Mononuclear cell (primary cell): ENCODE measurements around the gene CEND1. TPM values are rescaled to one million over a fixed set of nuclear protein-coding genes. Genes with fewer than 3 reads are reported as not detected.

Experiments used
- H3K27me3 ChIP-seq: 2 replicates; pipeline ENCODE4 v1.6.0; 2011; ENCODE audit warnings: low read length, control low read depth; ENCODE audit not compliant: insufficient read depth
- H3K4me1 ChIP-seq: 2 replicates; pipeline ENCODE4 v1.5.1; 2011; ENCODE audit warnings: mild to moderate bottlenecking, low read length, control low read depth; ENCODE audit not compliant: insufficient read depth
- H3K4me3 ChIP-seq: 2 replicates; pipeline ENCODE4 v1.5.1; 2011; ENCODE audit warnings: mild to moderate bottlenecking, low read length, moderate library complexity
- H3K9me3 ChIP-seq: 2 replicates; pipeline ENCODE4 v1.5.1; 2011; ENCODE audit warnings: low read depth, mild to moderate bottlenecking, control low read depth, low read length
- total RNA-seq: library from RNA; depleted of rRNA; stranded (reverse); fragments of >200 nt; gene quantifications from one replicate; pipeline ENCODE4 v1.2.3, GENCODE V29; 2012

CEND1 gene
- total RNA-seq, 1 donor: not detected

DNA sequence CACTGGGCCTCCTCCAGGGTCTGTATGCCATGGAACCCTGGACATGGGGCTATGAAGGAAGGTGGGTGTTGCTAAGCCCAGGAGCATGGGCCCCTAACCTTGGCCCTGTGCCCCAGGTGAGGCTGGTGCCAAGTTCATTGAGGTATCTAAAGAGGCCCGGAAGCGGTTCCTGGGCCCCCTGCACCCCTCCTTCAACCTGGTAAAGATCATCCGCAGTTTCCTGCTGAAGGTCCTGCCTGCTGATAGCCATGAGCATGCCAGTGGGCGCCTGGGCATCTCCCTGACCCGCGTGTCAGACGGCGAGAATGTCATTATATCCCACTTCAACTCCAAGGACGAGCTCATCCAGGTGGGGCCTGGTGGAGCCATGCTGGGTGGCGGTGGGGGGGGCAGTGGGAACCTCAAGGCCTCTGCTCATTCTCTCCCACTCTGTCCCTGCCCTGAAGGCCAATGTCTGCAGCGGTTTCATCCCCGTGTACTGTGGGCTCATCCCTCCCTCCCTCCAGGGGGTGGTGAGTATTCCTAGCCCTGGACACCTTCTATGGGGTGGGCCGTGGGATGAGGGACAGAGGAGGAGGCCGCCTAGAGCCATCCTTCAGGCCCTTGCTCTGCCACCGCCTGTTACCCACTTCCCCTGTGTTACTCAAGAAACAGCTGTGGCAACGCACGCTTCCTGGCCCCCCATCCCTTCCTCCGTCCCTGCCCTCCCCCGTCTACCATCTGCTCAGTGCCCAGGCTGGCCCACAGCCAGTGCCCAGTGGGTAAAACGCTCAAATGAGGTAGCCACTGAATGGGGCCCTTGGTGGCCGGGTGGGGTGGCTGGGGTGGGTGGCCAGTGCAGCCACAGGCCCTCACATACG, 31.9 kb upstream of the CEND1 start:
- Histone ChIP-seq H3K27me3 (no peaks in the 10 kb centered on the region), H3K4me1 (peaks cover 53% of the 10 kb centered on the region), H3K9me3 (no peaks in the 10 kb centered on the region), H3K4me3 (peak overlapping the region; percentile 81)

DNA sequence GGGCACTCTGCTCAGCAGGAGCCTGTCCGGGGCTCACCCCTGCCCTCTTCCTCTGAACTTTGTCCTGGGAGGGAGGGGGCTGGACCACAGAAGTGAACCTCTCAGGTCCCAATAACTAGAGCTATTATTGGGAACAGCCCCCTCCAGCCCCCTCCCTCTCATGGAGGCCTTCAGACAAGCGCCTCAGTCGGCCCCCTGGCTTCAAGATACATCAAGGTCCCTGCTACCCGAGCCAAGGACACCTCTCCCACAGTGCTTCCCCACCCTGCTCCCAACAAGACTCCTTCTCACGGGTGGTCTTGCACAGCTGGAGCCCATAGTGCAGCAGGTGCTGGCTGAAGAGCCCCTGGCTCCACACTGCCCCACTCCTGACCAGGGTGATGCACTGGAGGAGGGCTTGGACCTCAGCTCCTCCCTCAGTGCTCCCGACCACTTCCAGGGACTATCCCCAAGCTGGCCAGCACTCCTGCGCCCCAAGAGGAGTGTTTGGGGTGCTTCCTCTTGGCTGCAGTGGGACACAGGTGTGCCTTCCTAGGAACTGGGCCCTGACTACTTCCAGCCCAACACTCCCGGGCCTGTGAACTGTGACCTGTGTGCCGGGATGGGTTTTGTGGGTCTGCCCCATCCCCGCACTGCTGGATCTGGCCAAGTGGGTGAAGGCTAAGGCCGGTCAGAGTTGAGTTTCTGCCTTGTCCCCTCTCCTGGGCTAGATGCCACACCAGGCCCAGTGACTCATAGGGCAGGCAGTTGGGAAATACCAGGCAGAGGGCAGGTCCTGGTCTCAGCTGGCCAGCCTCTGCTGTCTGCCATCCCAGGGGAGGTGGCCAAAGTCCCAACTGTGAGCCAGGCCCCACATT, 31.0 kb upstream of the CEND1 start:
- Histone ChIP-seq H3K4me1 (peaks cover 45% of the 10 kb centered on the region), H3K4me3 (peak overlapping the region; percentile 81), H3K27me3 (no peaks in the 10 kb centered on the region), H3K9me3 (no peaks in the 10 kb centered on the region)

GRCh38 chr11:819943-820649, 30.2 kb upstream of the CEND1 start:
- Histone ChIP-seq H3K27me3 (no peaks in the 10 kb centered on the region), H3K9me3 (no peaks in the 10 kb centered on the region), H3K4me1 (peaks cover 38% of the 10 kb centered on the region), H3K4me3 (peak overlapping the region; percentile 81)

- Histone ChIP-seq H3K27me3 (no peaks in the 10 kb centered on the region), H3K9me3 (no peaks in the 10 kb centered on the region), H3K4me3 (peak overlapping the region; percentile 81), H3K4me1 (peaks cover 38% of the 10 kb centered on the region)
These were observed 29.4 kb upstream of the CEND1 start for GRCh38 chr11:819129-819931.

DNA sequence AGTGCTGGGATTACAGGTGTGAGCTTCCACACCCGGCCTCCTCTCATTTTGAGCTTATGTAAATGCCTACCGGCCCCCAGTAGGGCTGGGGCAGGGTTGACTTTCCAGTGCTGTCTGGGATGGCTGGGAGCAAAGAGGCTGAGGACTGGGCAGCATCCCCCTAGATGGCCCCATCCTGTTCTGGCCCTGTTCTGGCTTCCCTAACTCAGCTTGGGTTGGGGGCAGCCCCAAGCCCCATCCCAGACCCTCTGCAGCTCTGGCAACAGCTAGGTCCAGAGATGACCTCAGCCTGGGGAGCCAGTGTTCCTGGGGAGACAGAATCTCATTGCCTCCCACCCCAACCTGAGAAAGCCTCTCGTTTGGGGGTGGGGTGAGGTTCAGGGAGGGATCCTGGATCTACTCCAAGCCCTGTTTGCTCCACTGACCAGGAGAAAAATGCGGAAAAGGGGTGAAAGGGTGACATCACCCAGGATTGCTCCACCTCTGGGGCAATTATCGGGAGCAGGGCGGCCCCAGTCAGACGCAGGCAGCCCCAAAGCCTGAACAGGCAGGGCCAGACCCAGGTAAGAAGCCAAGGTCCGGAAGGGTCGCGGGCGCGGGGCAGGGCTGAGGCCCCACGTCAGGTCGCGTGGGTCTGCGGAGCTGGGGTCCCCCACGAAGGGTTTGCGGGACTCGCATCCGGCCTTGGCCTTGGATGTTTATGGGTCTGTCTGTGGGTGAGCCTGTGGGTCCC, 28.7 kb upstream of the CEND1 start, which contains the start of gene PNPLA2:
Gene PNPLA2, plus strand, starts transcription at position 519 of the 733 bp plus-strand sequence. CDS start 805 bp downstream, outside the sequence.
- Histone ChIP-seq H3K27me3 (no peaks in the 10 kb centered on the region), H3K4me1 (peaks cover 38% of the 10 kb centered on the region), H3K4me3 (peak within 1 kb of the TSS; percentile 81), H3K9me3 (no peaks in the 10 kb centered on the region)

DNA sequence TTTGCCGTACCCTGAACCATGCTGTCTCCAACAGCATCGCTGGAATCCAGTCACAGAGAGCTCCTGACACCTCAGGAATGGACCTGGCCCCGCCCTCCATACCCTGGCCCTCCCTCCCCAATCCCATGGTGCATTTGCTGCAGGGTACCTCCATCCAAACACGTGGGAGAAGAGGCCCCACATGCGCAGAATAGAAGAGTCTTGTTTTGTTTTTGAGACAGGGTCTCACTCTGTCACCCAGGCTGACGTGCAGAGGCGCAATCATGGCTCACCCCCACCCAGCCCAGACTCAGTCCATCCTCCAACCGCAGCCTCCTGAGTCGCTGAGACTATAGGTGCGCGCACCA, 26.5 kb upstream of the CEND1 start:
- Histone ChIP-seq H3K27me3 (no peaks in the 10 kb centered on the region), H3K9me3 (no peaks in the 10 kb centered on the region), H3K4me3 (no peak overlapping the region), H3K4me1 (peaks cover 27% of the 10 kb centered on the region)

GRCh38 chr11:815675-816432, 26.0 kb upstream of the CEND1 start:
- H3K27me3 ChIP-seq: no peaks in the 10 kb centered on the region
- no peak overlapping the region for H3K4me3 ChIP-seq
- H3K4me1 ChIP-seq: peaks cover 27% of the 10 kb centered on the region
- no peaks in the 10 kb centered on the region for H3K9me3 ChIP-seq

- Histone ChIP-seq H3K4me1 (peaks cover 26% of the 10 kb centered on the region), H3K27me3 (no peaks in the 10 kb centered on the region), H3K9me3 (no peaks in the 10 kb centered on the region), H3K4me3 (no peak overlapping the region)
These were observed 23.7 kb upstream of the CEND1 start for GRCh38 chr11:813456-814096.

DNA sequence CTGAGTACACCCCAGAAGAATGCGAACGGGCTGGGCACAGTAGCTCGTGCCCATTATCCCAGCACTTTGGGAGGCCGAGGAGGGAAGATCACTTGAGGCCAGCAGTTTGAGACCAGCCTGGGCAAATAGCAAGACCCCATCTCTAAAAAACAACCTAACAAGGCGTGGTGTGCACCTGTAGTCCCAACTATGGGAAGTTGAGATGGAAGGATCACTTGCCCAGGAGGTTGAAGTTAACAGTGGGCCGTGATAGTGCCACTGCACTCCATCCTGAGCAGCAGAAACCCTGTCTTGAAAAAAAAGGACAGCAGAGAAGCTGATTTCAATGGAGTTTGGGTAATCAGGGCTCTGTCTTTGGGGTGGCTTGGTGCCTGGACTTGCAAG, 23.2 kb upstream of the CEND1 start:
- no peaks in the 10 kb centered on the region for H3K9me3 ChIP-seq
- no peak overlapping the region for H3K4me3 ChIP-seq
- peaks cover 29% of the 10 kb centered on the region for H3K4me1 ChIP-seq
- no peaks in the 10 kb centered on the region for H3K27me3 ChIP-seq

GRCh38 chr11:812390-812789, 22.5 kb upstream of the CEND1 start:
- H3K27me3 ChIP-seq: no peaks in the 10 kb centered on the region
- H3K4me1 ChIP-seq: peaks cover 30% of the 10 kb centered on the region
- no peak overlapping the region for H3K4me3 ChIP-seq
- H3K9me3 ChIP-seq: no peaks in the 10 kb centered on the region

GRCh38 chr11:811446-812245, 21.8 kb upstream of the CEND1 start:
- Histone ChIP-seq H3K9me3 (no peaks in the 10 kb centered on the region), H3K27me3 (no peaks in the 10 kb centered on the region), H3K4me3 (no peak overlapping the region), H3K4me1 (peaks cover 30% of the 10 kb centered on the region)

DNA sequence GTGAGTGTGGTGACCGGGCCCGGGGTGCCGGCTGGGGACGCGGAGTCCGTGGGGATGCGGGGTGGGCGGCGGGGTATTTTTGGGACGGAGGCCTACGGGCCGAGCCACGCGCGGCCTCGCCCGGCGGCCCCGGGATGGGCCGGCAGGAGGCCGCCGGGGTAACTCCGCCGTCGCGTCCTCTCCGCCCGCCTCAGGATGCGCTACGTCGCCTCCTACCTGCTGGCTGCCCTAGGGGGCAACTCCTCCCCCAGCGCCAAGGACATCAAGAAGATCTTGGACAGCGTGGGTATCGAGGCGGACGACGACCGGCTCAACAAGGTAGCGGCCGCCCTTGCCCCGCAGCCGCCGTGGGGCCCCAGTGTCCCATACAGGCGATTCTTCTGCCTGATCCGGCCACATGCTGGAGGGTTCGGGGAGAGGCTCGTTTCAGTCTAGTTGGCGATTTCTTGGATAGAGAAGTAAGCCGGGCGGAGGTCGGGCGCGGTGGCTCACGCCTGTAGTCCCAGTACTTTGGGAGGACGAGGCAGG, 20.2 kb upstream of the CEND1 start:
- Histone ChIP-seq H3K4me1 (peaks cover 34% of the 10 kb centered on the region), H3K27me3 (no peaks in the 10 kb centered on the region), H3K9me3 (no peaks in the 10 kb centered on the region), H3K4me3 (peak overlapping the region; percentile 87)
